ENCODE measurements around the gene FHOD3. TPM values are rescaled to one million over a fixed set of nuclear protein-coding genes. Genes with fewer than 3 reads are reported as not detected.
"Not testable (repeated sequence)": the region's sequence is repeated elsewhere in the genome, so short reads cannot be mapped to it uniquely, and the experiment has no call there.

FHOD3 gene
- total RNA-seq, 1 donor, result 3.0 TPM

GRCh38 chr18:36543991-36544725, 246.6 kb downstream of the FHOD3 start:
- no peak overlapping the region for H3K4me3 ChIP-seq (ENCODE audit: low read depth, low read length)
- TF ChIP-seq CTCF (IDR thresholded peaks at IDR 0.05; ENCODE audit: insufficient read depth, low read length), result no peak
- no peak for DNase-seq (ENCODE audit: low read depth)

DNA sequence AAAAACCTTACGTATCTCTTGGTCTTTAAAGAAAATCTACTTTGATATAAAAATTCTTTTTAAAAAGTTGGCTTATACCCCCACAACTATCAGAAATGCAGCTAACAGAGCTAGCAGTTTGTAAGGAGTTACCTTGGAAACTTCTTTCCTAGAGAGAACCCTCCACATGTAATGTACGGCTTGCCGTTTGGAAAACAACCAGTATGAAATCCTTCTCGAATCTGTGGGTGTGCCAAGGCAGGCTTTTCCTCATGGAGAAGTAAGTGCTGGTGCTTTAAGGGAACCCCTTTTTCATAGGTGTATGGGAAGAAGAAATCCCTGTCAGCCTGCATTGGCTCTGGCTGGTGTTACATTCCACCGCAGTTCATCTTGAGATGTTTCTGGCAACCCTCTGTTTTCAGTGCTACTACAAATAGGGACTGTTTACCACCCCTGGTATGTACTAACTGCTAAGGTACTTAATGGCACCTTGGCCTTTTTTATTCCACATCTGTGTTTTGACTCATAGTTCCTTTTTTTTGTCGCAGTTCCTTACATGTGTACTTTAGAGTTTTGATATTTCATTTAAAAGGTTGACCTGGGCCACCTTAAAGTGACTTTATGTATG, 248.4 kb downstream of the FHOD3 start:
- no peak for TF ChIP-seq CTCF (IDR thresholded peaks at IDR 0.05; ENCODE audit: insufficient read depth, low read length)
- no peak for DNase-seq (ENCODE audit: low read depth)
- no peak overlapping the region for H3K4me3 ChIP-seq (ENCODE audit: low read depth, low read length)

DNA sequence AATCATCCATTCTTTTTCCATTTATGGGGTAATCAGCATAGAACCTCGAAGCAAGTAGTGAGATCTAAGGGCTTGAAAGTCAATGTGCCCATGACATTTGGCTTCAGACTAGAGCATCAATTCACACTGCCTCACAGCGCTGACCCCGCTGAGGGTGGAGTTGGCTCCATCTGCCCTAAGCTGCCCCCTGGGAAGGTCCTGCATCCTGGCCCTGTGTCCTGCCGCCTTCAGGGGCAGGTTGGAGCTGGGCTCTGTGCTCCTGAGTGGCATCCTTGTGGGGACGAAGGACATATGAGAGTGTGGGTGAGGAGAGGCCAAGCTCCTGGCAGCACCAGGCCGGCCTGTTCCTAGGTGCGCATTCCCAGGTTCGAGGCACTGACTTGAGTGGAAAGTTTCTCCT, 249.4 kb downstream of the FHOD3 start:
- H3K4me3 ChIP-seq (ENCODE audit: low read depth, low read length), result no peak overlapping the region
- TF ChIP-seq CTCF (IDR thresholded peaks at IDR 0.05; ENCODE audit: insufficient read depth, low read length), result no peak
- DNase-seq (ENCODE audit: low read depth), result no peak

DNA sequence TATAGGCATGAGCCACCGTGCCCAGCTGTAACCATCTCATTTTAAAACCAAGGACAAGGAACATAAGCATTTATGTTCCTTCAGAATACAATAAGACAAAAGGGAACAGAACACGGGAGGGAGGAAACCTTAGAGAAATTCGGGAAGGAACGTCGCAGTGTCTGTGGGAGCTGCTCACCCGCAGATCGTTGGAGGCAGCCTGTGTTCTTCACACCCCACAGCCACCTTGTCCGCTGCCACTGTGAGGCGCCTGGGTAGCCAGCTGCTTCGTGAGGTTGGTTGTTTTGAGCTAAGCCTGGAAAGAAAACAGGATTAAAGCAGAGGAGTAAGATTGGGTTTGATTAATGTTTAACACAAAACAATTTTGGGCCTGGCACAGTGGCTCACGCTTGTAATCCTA, 250.0 kb downstream of the FHOD3 start:
- H3K4me3 ChIP-seq (ENCODE audit: low read depth, low read length), result no peak overlapping the region
- TF ChIP-seq CTCF (IDR thresholded peaks at IDR 0.05; ENCODE audit: insufficient read depth, low read length), result no peak
- DNase-seq (ENCODE audit: low read depth), result no peak

DNA sequence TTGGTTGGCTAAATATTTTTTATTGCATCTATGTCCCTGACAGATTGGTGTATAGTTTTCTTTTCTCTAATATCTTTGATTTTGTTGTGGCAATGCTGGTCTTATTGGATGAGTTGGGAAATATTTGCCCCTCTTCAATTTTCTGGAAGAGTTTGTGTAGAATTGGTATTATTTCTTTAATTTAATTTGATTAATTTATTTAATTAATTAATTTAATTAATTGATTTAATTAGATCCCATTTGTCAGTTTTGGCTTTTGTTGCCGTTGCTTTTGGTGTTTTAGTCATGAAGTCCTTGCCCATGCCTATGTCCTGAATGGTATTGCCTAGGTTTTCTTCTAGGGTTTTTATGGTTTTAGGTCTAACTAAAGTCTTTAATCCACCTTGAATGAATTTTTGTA, 253.8 kb downstream of the FHOD3 start:
- H3K4me3 ChIP-seq (ENCODE audit: low read depth, low read length); DNase-seq (ENCODE audit: low read depth): not testable (repeated sequence)

DNA sequence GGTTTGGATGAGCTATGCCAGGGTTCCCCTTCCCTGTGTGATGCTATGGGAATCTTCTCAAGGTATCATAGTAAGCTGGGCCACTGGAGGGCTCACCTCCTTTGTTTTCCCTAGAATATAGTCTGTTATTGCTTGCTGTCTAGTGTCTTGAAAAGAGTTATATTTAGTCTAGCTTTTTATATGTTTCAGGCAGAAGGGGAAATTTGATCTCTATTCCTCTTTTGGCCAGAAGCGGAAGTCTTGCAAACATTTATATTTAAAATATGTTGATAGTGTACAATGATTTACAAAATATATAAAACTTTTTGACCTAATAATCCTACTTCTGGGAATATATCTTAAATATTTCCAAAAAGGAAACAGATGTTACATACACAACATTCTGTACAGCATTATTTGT, 260.7 kb downstream of the FHOD3 start:
- DNase-seq (ENCODE audit: low read depth), result no peak
- no peak overlapping the region for H3K4me3 ChIP-seq (ENCODE audit: low read depth, low read length)
- TF ChIP-seq CTCF (IDR thresholded peaks at IDR 0.05; ENCODE audit: insufficient read depth, low read length), result no peak

- no peak for TF ChIP-seq CTCF (IDR thresholded peaks at IDR 0.05; ENCODE audit: insufficient read depth, low read length)
- H3K4me3 ChIP-seq (ENCODE audit: low read depth, low read length), result no peak overlapping the region
- no peak for DNase-seq (ENCODE audit: low read depth)
Observed at GRCh38 chr18:36559149-36559857, 261.8 kb downstream of the FHOD3 start.
